Astrocyte (in vitro differentiated cells and primary cell): ENCODE measurements around the gene UBE3C. TPM values are rescaled to one million over a fixed set of nuclear protein-coding genes. Genes with fewer than 3 reads are reported as not detected.

Experiments used
- DNase-seq: peaks from one replicate; pipeline ENCODE4 v3.0.0-alpha.2; 2010; ENCODE audit warnings: low read depth
- FAIRE-seq: peaks from 2 replicates; lab custom pipeline; 2011; peaks lifted over from hg19 to GRCh38; lab: Jason Lieb, UNC
- H2AFZ ChIP-seq: 2 replicates; pipeline ENCODE4 v1.6.0; 2012; ENCODE audit warnings: low read depth, low read length, inconsistent platforms
- H3K27ac ChIP-seq: 2 replicates; pipeline ENCODE4 v1.5.1; 2011; ENCODE audit warnings: low read depth, low read length, inconsistent platforms
- H3K27me3 ChIP-seq: 2 replicates; pipeline ENCODE4 v1.6.0; 2011; ENCODE audit warnings: low read length, inconsistent platforms; ENCODE audit not compliant: insufficient read depth
- H3K36me3 ChIP-seq: 2 replicates; pipeline ENCODE4 v1.5.1; 2011; ENCODE audit warnings: low read length, inconsistent platforms; ENCODE audit not compliant: insufficient read depth
- H3K4me1 ChIP-seq: 2 replicates; pipeline ENCODE4 v1.5.1; 2011; ENCODE audit warnings: low read length, inconsistent platforms; ENCODE audit not compliant: insufficient read depth
- H3K4me2 ChIP-seq: 2 replicates; pipeline ENCODE4 v1.6.0; 2012; ENCODE audit warnings: low read length, inconsistent platforms
- H3K4me3 ChIP-seq: 2 replicates; pipeline ENCODE4 v1.5.1; 2011; ENCODE audit warnings: low read depth, mild to moderate bottlenecking, low read length, inconsistent platforms; ENCODE audit not compliant: insufficient read depth
- H3K79me2 ChIP-seq: 2 replicates; pipeline ENCODE4 v1.6.0; 2012; ENCODE audit warnings: mild to moderate bottlenecking, low read length, inconsistent platforms; ENCODE audit not compliant: insufficient read depth
- H3K9ac ChIP-seq: 2 replicates; pipeline ENCODE4 v1.6.0; 2012; ENCODE audit warnings: mild to moderate bottlenecking, low read length, inconsistent platforms
- H3K9me3 ChIP-seq: 2 replicates; pipeline ENCODE4 v1.5.1; 2012; ENCODE audit warnings: low read depth, mild to moderate bottlenecking, low read length, inconsistent platforms; ENCODE audit not compliant: insufficient read depth
- H4K20me1 ChIP-seq: 2 replicates; pipeline ENCODE4 v1.6.0; 2012; ENCODE audit warnings: low read length, inconsistent platforms; ENCODE audit not compliant: insufficient read depth
- H3K27ac Mint-ChIP-seq: one replicate; pipeline ENCODE4 v1.8.0; 2021; ENCODE audit warnings: mild to moderate bottlenecking, mixed read lengths; ENCODE audit not compliant: unreplicated experiment
- H3K27me3 Mint-ChIP-seq: one replicate; pipeline ENCODE4 v1.8.0; 2021; ENCODE audit warnings: low read depth, mixed read lengths; ENCODE audit not compliant: unreplicated experiment
- H3K36me3 Mint-ChIP-seq: one replicate; pipeline ENCODE4 v1.8.0; 2021; ENCODE audit warnings: low read depth, mixed read lengths; ENCODE audit not compliant: unreplicated experiment
- H3K4me1 Mint-ChIP-seq: one replicate; pipeline ENCODE4 v1.8.0; 2021; ENCODE audit warnings: low read depth, mixed read lengths; ENCODE audit not compliant: unreplicated experiment
- H3K4me3 Mint-ChIP-seq: one replicate; pipeline ENCODE4 v1.8.0; 2021; ENCODE audit warnings: mild to moderate bottlenecking, moderate library complexity, mixed read lengths; ENCODE audit not compliant: unreplicated experiment
- H3K9me3 Mint-ChIP-seq: one replicate; pipeline ENCODE4 v1.8.0; 2021; ENCODE audit warnings: mild to moderate bottlenecking, mixed read lengths; ENCODE audit not compliant: unreplicated experiment
- CTCF ChIP-seq: IDR thresholded peaks from 2 replicates; pipeline ENCODE4 v1.5.1; 2011; ENCODE audit warnings: low read depth, mild to moderate bottlenecking, inconsistent platforms, low read length, moderate library complexity; ENCODE audit not compliant: insufficient read depth
- EZH2 ChIP-seq: IDR thresholded peaks from 2 replicates; pipeline ENCODE4 v1.6.1; 2012; ENCODE audit warnings: mild to moderate bottlenecking, low read length, inconsistent platforms; ENCODE audit not compliant: insufficient read depth
- total RNA-seq: library from RNA; stranded (reverse); gene quantifications from 2 replicates; pipeline ENCODE4 v1.2.1, GENCODE V29; 2021

UBE3C gene
- total RNA-seq, 1 donor from 2014 or later, result 76.9 TPM

- H3K36me3 Mint-ChIP-seq, result peaks cover 6% of the 10 kb centered on the region
These were observed 85.9 kb downstream of the UBE3C start for GRCh38 chr7:157224627-157225026.

GRCh38 chr7:157228864-157229422, 90.2 kb downstream of the UBE3C start:
- Mint-ChIP-seq H3K27ac (no peak overlapping the region), H3K27me3 (no peaks in the 10 kb centered on the region), H3K36me3 (peaks cover 9% of the 10 kb centered on the region), H3K4me3 (no peak overlapping the region), H3K9me3 (no peaks in the 10 kb centered on the region), H3K4me1 (peaks cover 5% of the 10 kb centered on the region)
- Histone ChIP-seq H3K27me3 (no peaks in the 10 kb centered on the region), H3K4me2 (no peak overlapping the region), H3K9ac (no peak overlapping the region), H2AFZ (no peak overlapping the region), H3K27ac (no peak overlapping the region), H3K4me1 (no peaks in the 10 kb centered on the region), H3K9me3 (no peaks in the 10 kb centered on the region), H3K79me2 (peaks cover 6% of the 10 kb centered on the region), H4K20me1 (peaks cover 26% of the 10 kb centered on the region), H3K36me3 (peaks cover 33% of the 10 kb centered on the region), H3K4me3 (no peak overlapping the region)
- TF ChIP-seq CTCF (peak; percentile 35), EZH2 (no peak)
- DNase-seq (no peak), FAIRE-seq (no peak)

More at GRCh38 chr7:157224627-157225026, 85.9 kb downstream of the UBE3C start:
- Mint-ChIP-seq H3K27me3 (no peaks in the 10 kb centered on the region), H3K27ac (no peak overlapping the region), H3K9me3 (no peaks in the 10 kb centered on the region), H3K4me1 (peaks cover 4% of the 10 kb centered on the region), H3K4me3 (no peak overlapping the region)
- Histone ChIP-seq H3K79me2 (no peaks in the 10 kb centered on the region), H3K27ac (no peak overlapping the region), H2AFZ (no peak overlapping the region), H3K36me3 (peaks cover 28% of the 10 kb centered on the region), H3K9me3 (no peaks in the 10 kb centered on the region), H4K20me1 (peaks cover 13% of the 10 kb centered on the region), H3K4me2 (no peak overlapping the region), H3K4me3 (no peak overlapping the region), H3K27me3 (no peaks in the 10 kb centered on the region), H3K4me1 (no peaks in the 10 kb centered on the region), H3K9ac (no peak overlapping the region)
- DNase-seq, result peak; percentile 42
- TF ChIP-seq EZH2 (no peak), CTCF (peak; percentile 9)
- no peak for FAIRE-seq

GRCh38 chr7:157233677-157234076, 95.0 kb downstream of the UBE3C start:
- H3K36me3 ChIP-seq, result peaks cover 15% of the 10 kb centered on the region
- H3K27me3 ChIP-seq, result no peaks in the 10 kb centered on the region
- H3K4me3 ChIP-seq, result no peak overlapping the region
- no peak overlapping the region for H3K4me3 Mint-ChIP-seq
- H3K4me1 ChIP-seq, result peaks cover 11% of the 10 kb centered on the region
- TF ChIP-seq CTCF, result no peak
- TF ChIP-seq EZH2, result no peak
- H3K9me3 ChIP-seq, result no peaks in the 10 kb centered on the region
- H3K4me2 ChIP-seq, result no peak overlapping the region
- DNase-seq (peak; percentile 12), FAIRE-seq (no peak)
- peaks cover 22% of the 10 kb centered on the region for H3K4me1 Mint-ChIP-seq
- peaks cover 33% of the 10 kb centered on the region for H4K20me1 ChIP-seq
- H3K9ac ChIP-seq, result no peak overlapping the region
- no peak overlapping the region for H2AFZ ChIP-seq
- no peak overlapping the region for H3K27ac Mint-ChIP-seq
- H3K79me2 ChIP-seq, result peaks cover 14% of the 10 kb centered on the region
- H3K36me3 Mint-ChIP-seq, result peaks cover 19% of the 10 kb centered on the region
- H3K9me3 Mint-ChIP-seq, result no peaks in the 10 kb centered on the region
- H3K27me3 Mint-ChIP-seq, result no peaks in the 10 kb centered on the region
- no peak overlapping the region for H3K27ac ChIP-seq
